Measurements from ENCODE around the gene BCAS4.
A peak's percentile ranks its signal among the peaks of the same experiment; 100 is the strongest.
"Not testable (repeated sequence)": the region's sequence is repeated elsewhere in the genome, so short reads cannot be mapped to it uniquely, and the experiment has no call there.

BCAS4 gene

GRCh38 chr20:50772420-50773185 is 22.3 kb upstream of the BCAS4 start:
- DNase-seq: no peak

- no peak for DNase-seq
These were observed 20.3 kb upstream of the BCAS4 start for GRCh38 chr20:50774515-50774914.

GRCh38 chr20:50776122-50776817 is 18.6 kb upstream of the BCAS4 start:
- DNase-seq: no peak

- DNase-seq: no peak
These were observed 17.5 kb upstream of the BCAS4 start for GRCh38 chr20:50777373-50777772.

GRCh38 chr20:50778994-50779393 is 15.9 kb upstream of the BCAS4 start:
- not testable (repeated sequence) for DNase-seq

GRCh38 chr20:50783390-50783789 is 11.5 kb upstream of the BCAS4 start:
- no peak for DNase-seq

- DNase-seq: no peak
These were observed 11.0 kb upstream of the BCAS4 start for GRCh38 chr20:50783903-50784302.

- no peak for DNase-seq
These were observed 10.4 kb upstream of the BCAS4 start for GRCh38 chr20:50784464-50784863.

GRCh38 chr20:50786703-50787102 is 8.2 kb upstream of the BCAS4 start:
- DNase-seq: no peak

- no peak for DNase-seq
These were observed 7.7 kb upstream of the BCAS4 start for GRCh38 chr20:50787181-50787580.

- DNase-seq: no peak
These were observed 6.5 kb upstream of the BCAS4 start for GRCh38 chr20:50788045-50788991.

GRCh38 chr20:50789968-50790650 is 4.8 kb upstream of the BCAS4 start:
- DNase-seq: no peak

GRCh38 chr20:50790651-50791277 is 4.1 kb upstream of the BCAS4 start:
- peak; percentile 92 for DNase-seq

- DNase-seq: no peak
These were observed 1.9 kb upstream of the BCAS4 start for GRCh38 chr20:50792708-50793574.

- peak; percentile 59 for DNase-seq
These were observed 1.3 kb upstream of the BCAS4 start for GRCh38 chr20:50793575-50794016.

- DNase-seq: no peak
These were observed 548 bp upstream of the BCAS4 start for GRCh38 chr20:50794181-50794845.

- DNase-seq: no peak
These were observed 2.3 kb downstream of the BCAS4 start for GRCh38 chr20:50797142-50797541.

GRCh38 chr20:50798650-50799049 is 3.8 kb downstream of the BCAS4 start:
- DNase-seq: no peak

- DNase-seq: no peak
These were observed 4.5 kb downstream of the BCAS4 start for GRCh38 chr20:50799176-50799889.
